MM.1S (cell line): Measurements from ENCODE around the gene RGS17.
A peak's percentile ranks its signal among the peaks of the same experiment; 100 is the strongest.

Source experiments
- DNase-seq: peaks from one replicate; pipeline ENCODE4 v3.0.0-alpha.2; 2015
- H2AFZ ChIP-seq: fragments of 300-600 bp; sonication (generic); 2 replicates; pipeline ENCODE4 v1.6.0; 2016; ENCODE audit warnings: antibody characterized with exemption, low read length
- H3F3A ChIP-seq: fragments of 300-600 bp; sonication (generic); 2 replicates; pipeline ENCODE4 v1.6.1; 2016; ENCODE audit warnings: mild to moderate bottlenecking, antibody characterized with exemption, low read length, moderate library complexity, mixed read lengths; ENCODE audit not compliant: insufficient read depth
- H3K27ac ChIP-seq: fragments of 300-600 bp; sonication (generic); 2 replicates; pipeline ENCODE4 v1.5.1; 2016; ENCODE audit warnings: mild to moderate bottlenecking, low read length
- H3K27me3 ChIP-seq: fragments of 300-600 bp; sonication (generic); replicated peaks from 2 replicates; pipeline ENCODE4 v1.6.0; 2016; ENCODE audit warnings: low read length; ENCODE audit not compliant: insufficient read depth
- H3K36me3 ChIP-seq: fragments of 300-600 bp; sonication (generic); replicated peaks from 2 replicates; pipeline ENCODE4 v1.6.1; 2016; ENCODE audit warnings: mild to moderate bottlenecking, low read length, mixed read lengths; ENCODE audit not compliant: insufficient read depth
- H3K4me1 ChIP-seq: fragments of 300-600 bp; sonication (generic); 2 replicates; pipeline ENCODE4 v1.6.1; 2016; ENCODE audit warnings: low read length, mixed read lengths
- H3K4me2 ChIP-seq: fragments of 300-600 bp; sonication (generic); 2 replicates; pipeline ENCODE4 v1.6.0; 2016; ENCODE audit warnings: low read depth, low read length
- H3K4me3 ChIP-seq: fragments of 300-600 bp; sonication (generic); 2 replicates; pipeline ENCODE4 v1.5.1; 2016; ENCODE audit warnings: low read length, mixed read lengths
- H3K79me2 ChIP-seq: fragments of 300-600 bp; sonication (generic); 2 replicates; pipeline ENCODE4 v1.6.1; 2016; ENCODE audit warnings: mixed run types, low read length, mixed read lengths
- H3K9ac ChIP-seq: fragments of 300-600 bp; sonication (generic); 2 replicates; pipeline ENCODE4 v1.6.1; 2016; ENCODE audit warnings: low read length, mixed read lengths
- H3K9me2 ChIP-seq: fragments of 300-600 bp; sonication (generic); replicated peaks from 2 replicates; pipeline ENCODE4 v1.6.1; 2016; ENCODE audit warnings: mild to moderate bottlenecking, low read length, mixed read lengths; ENCODE audit not compliant: insufficient read depth
- H3K9me3 ChIP-seq: fragments of 300-600 bp; sonication (generic); replicated peaks from 2 replicates; pipeline ENCODE4 v1.6.1; 2016; ENCODE audit warnings: mild to moderate bottlenecking, low read length, mixed read lengths; ENCODE audit not compliant: insufficient read depth
- H4K20me1 ChIP-seq: fragments of 300-600 bp; sonication (generic); 2 replicates; pipeline ENCODE4 v1.6.1; 2016; ENCODE audit warnings: mild to moderate bottlenecking, low read length, moderate library complexity, mixed read lengths; ENCODE audit not compliant: insufficient read depth
- EZH2 ChIP-seq: fragments of 300-600 bp; sonication (generic); optimal IDR thresholded peaks from 2 replicates; pipeline ENCODE3; 2017; ENCODE audit warnings: low read depth, mild to moderate bottlenecking, antibody characterized with exemption, low read length, mixed read lengths
- EZH2phosphoT487 ChIP-seq: fragments of 300-600 bp; sonication (generic); IDR thresholded peaks from 2 replicates; pipeline ENCODE4 v1.6.1; 2018; ENCODE audit warnings: antibody characterized with exemption, low read length
- TF ChIP-seq, protein P1 (sequence below): fragments of 300-600 bp; sonication (generic); IDR thresholded peaks from 2 replicates; pipeline ENCODE4 v1.5.1; 2016; ENCODE audit warnings: antibody characterized with exemption, low read length, mixed read lengths

Gene RGS17

DNA sequence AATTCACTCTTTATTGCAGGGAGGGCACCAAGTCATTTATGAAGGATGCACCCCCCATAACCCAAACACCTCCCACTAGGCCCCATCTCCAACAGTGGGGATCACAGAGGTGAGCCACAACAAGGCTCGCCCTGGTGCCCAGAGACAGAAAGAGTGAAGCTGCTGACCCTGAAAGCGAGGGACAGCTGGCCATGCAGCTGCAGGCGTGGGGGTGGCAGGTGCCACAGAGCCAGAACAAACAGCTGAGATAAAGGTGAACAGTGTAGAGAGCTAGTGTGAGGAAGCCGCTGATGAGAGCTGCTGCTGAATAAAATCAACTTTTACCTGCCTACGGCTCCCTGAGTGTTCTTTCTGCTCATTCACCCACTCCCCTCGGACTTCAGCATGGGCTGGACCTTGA, 18.8 kb upstream of the RGS17 start:
- no peak for DNase-seq
- Histone ChIP-seq H4K20me1 (no peaks in the 10 kb centered on the region), H3K4me3 (no peak overlapping the region)

DNA sequence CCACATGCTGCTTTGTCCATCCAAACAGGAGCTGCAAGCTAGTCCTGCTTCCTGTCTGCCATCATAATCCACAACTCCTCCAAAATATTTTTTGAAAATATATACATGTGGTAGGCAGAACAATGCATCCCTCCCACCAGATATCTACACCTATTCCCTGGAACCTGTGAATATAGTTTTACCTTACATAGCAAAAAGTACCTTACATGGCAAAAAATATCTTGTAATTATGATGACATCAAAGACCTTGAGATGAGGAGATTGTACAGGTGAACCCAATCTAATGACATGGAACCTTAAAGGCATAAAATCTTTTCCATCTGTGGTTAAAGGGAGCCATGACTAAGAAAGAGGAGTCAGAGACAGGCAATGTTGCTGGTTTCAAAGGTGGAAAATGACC, 15.3 kb upstream of the RGS17 start:
- Histone ChIP-seq H3F3A (no peaks in the 10 kb centered on the region), H3K9me2 (no peaks in the 10 kb centered on the region), H3K4me2 (no peak overlapping the region), H3K9me3 (no peaks in the 10 kb centered on the region), H2AFZ (no peak overlapping the region), H3K4me3 (no peak overlapping the region), H3K27me3 (no peaks in the 10 kb centered on the region), H3K9ac (no peak overlapping the region), H3K27ac (no peak overlapping the region), H3K79me2 (no peaks in the 10 kb centered on the region), H3K4me1 (no peaks in the 10 kb centered on the region), H4K20me1 (no peaks in the 10 kb centered on the region), H3K36me3 (no peaks in the 10 kb centered on the region)
- no peak for DNase-seq
- TF ChIP-seq EZH2phosphoT487 (no peak), EZH2 (no peak)
- TF ChIP-seq, protein P1, sequence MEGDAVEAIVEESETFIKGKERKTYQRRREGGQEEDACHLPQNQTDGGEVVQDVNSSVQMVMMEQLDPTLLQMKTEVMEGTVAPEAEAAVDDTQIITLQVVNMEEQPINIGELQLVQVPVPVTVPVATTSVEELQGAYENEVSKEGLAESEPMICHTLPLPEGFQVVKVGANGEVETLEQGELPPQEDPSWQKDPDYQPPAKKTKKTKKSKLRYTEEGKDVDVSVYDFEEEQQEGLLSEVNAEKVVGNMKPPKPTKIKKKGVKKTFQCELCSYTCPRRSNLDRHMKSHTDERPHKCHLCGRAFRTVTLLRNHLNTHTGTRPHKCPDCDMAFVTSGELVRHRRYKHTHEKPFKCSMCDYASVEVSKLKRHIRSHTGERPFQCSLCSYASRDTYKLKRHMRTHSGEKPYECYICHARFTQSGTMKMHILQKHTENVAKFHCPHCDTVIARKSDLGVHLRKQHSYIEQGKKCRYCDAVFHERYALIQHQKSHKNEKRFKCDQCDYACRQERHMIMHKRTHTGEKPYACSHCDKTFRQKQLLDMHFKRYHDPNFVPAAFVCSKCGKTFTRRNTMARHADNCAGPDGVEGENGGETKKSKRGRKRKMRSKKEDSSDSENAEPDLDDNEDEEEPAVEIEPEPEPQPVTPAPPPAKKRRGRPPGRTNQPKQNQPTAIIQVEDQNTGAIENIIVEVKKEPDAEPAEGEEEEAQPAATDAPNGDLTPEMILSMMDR: no peak

More for the DNA sequence above, 18.8 kb upstream of the RGS17 start:
- Histone ChIP-seq H3K9me2 (no peaks in the 10 kb centered on the region), H3K9me3 (no peaks in the 10 kb centered on the region), H3K4me1 (no peaks in the 10 kb centered on the region), H3K9ac (no peak overlapping the region), H3K27me3 (no peaks in the 10 kb centered on the region), H3K36me3 (no peaks in the 10 kb centered on the region), H3K79me2 (no peaks in the 10 kb centered on the region), H2AFZ (no peak overlapping the region), H3K27ac (no peak overlapping the region), H3K4me2 (no peak overlapping the region), H3F3A (no peaks in the 10 kb centered on the region)
- TF ChIP-seq, protein P1: no peak
- no peak for TF ChIP-seq EZH2phosphoT487
- TF ChIP-seq EZH2: no peak

DNA sequence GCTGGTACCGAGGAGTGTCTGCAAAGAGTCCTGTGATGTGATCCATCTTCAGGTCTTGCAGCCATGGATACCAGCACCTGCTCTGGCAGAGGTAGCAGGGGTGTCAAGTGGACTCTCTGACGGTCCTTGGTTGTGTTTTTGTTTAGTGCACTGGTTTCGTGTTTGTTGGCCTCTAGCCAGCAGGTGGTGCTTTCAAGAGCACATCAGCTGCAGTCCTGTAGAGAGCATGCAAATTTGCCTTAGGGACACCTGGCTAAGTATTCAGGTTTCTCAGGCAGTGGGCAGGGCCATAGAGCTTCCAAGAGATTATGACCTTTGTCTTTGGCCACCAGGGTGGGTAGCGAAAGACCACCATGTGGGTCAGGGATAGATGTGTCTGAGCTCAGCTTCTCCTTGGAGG, 14.5 kb upstream of the RGS17 start:
- Histone ChIP-seq H3K4me3 (no peak overlapping the region), H3K9me2 (no peaks in the 10 kb centered on the region), H3K27ac (no peak overlapping the region), H3K4me1 (no peaks in the 10 kb centered on the region), H3K4me2 (no peak overlapping the region), H3K27me3 (no peaks in the 10 kb centered on the region), H3K79me2 (no peaks in the 10 kb centered on the region), H3F3A (no peaks in the 10 kb centered on the region), H4K20me1 (no peaks in the 10 kb centered on the region), H3K9ac (no peak overlapping the region), H3K36me3 (no peaks in the 10 kb centered on the region), H3K9me3 (no peaks in the 10 kb centered on the region), H2AFZ (no peak overlapping the region)
- DNase-seq: peak; percentile 13
- TF ChIP-seq, protein P1: no peak
- TF ChIP-seq EZH2 (no peak), EZH2phosphoT487 (no peak)
